Sigmoid colon (tissue), 3 donors: Measurements from ENCODE around the gene CSF1R.

Source experiments
- CTCF ChIP-seq, 4 experiments: fragments of 450-650 bp in 3 of 4; fragments of 200-600 bp in 1 of 4; IDR thresholded peaks; one replicate each; pipeline ENCODE4 v1.5.1; 2016 to 2019; ENCODE audit warnings: antibody characterized with exemption in 4 of 4, mild to moderate bottlenecking in 3 of 4, moderate library complexity in 2 of 4
- POLR2A ChIP-seq, 2 donors: fragments of 450-650 bp; IDR thresholded peaks; one replicate each; pipeline ENCODE4 v1.6.1; 2016; ENCODE audit warnings: antibody characterized with exemption in 2 of 2, mild to moderate bottlenecking in 2 of 2, moderate library complexity in 2 of 2

DNA sequence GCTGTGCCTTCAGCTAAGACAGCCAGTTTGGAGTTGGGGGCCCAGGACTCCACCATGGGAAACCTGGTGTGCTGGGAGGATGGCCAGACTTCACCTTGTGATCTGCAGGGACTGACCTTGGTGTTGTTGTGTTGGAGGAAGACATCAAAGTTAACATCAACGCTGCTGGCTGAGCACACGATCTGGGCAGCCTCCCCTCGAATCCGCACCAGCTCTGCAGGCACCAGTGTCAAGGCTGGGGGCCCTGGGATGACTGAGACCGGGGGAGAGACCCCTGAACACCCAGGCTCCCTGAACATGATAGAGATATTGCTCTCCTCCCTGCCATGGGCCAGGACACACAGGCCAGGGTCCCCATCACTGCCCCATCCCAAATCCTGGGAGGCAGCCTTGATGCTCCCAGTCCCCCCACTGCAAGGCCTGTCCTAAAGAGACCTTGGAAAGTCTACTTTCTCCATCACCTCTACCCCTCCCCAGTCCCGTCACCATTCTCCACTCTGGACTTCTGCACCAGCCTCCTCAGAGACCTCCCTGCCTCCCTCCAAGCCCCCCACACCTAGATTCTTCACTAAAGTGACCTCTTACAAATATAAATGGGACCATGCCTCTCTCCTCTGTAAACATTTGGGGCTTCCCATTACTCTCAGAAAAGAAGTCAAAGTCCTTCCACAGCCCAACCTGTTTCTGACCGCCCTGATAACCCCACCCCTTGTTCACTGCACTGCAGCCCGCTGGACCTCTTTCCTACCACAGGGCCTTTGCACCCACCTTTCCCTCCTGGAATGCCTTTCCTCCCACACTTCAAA, 8.2 kb downstream of the CSF1R start:
- TF ChIP-seq POLR2A (IDR thresholded peaks at IDR 0.05) (no peak), CTCF (IDR thresholded peaks at IDR 0.05) (no peak)
